Keratinocyte (primary cell): Measurements from ENCODE around the gene CREM. TPM values are rescaled to one million over a fixed set of nuclear protein-coding genes. Genes with fewer than 3 reads are reported as not detected.

ENCODE experiments used
- DNase-seq: peaks from one replicate; pipeline ENCODE4 v3.0.0-alpha.2; 2011; ENCODE audit warnings: low read depth, missing footprints, low spot score
- FAIRE-seq: peaks from 2 replicates; lab custom pipeline; 2011; peaks lifted over from hg19 to GRCh38; lab: Jason Lieb, UNC
- H2AFZ ChIP-seq: 2 replicates; pipeline ENCODE4 v1.6.0; 2012; ENCODE audit warnings: low read length, control low read depth, inconsistent platforms; ENCODE audit not compliant: control insufficient read depth
- H3K27ac ChIP-seq: 2 replicates; pipeline ENCODE4 v1.5.1; 2011; ENCODE audit warnings: low read length; ENCODE audit not compliant: control insufficient read depth, insufficient read depth
- H3K27me3 ChIP-seq: 3 replicates; pipeline ENCODE4 v1.6.0; 2011; ENCODE audit warnings: low read length; ENCODE audit not compliant: control insufficient read depth, insufficient read depth; ENCODE audit errors: extremely low read depth
- H3K36me3 ChIP-seq, 2 experiments: 2 replicates in 1 of 2; 3 replicates in 1 of 2; pipeline ENCODE4 v1.5.1; 2011; ENCODE audit warnings: low read length in 2 of 2, mild to moderate bottlenecking in 1 of 2; ENCODE audit not compliant: control insufficient read depth in 2 of 2, insufficient read depth in 2 of 2; ENCODE audit errors: extremely low read depth in 1 of 2
- H3K4me1 ChIP-seq: 3 replicates; pipeline ENCODE4 v1.5.1; 2011; ENCODE audit warnings: low read length; ENCODE audit not compliant: control insufficient read depth, insufficient read depth; ENCODE audit errors: extremely low read depth
- H3K4me2 ChIP-seq: 3 replicates; pipeline ENCODE4 v1.6.0; 2011; ENCODE audit warnings: low read depth, low read length; ENCODE audit not compliant: control insufficient read depth, insufficient read depth; ENCODE audit errors: extremely low read depth
- H3K4me3 ChIP-seq, 3 experiments: fragments of 200-600 bp in 1 of 3; sonication (generic) in 1 of 3; 2 replicates in 2 of 3; 3 replicates in 1 of 3; pipeline ENCODE4 v1.5.1; 2011 to 2016; ENCODE audit warnings: low read length in 3 of 3, mild to moderate bottlenecking in 3 of 3, control low read depth in 2 of 3, inconsistent platforms in 1 of 3, low read depth in 1 of 3, mixed read lengths in 1 of 3, mixed run types in 1 of 3, moderate library complexity in 1 of 3; ENCODE audit not compliant: control insufficient read depth in 2 of 3, insufficient read depth in 2 of 3; ENCODE audit errors: extremely low read depth in 1 of 3
- H3K79me2 ChIP-seq: 2 replicates; pipeline ENCODE4 v1.6.0; 2012; ENCODE audit warnings: low read length; ENCODE audit not compliant: control insufficient read depth, insufficient read depth
- H3K9ac ChIP-seq: 3 replicates; pipeline ENCODE4 v1.6.0; 2011; ENCODE audit warnings: low read length; ENCODE audit not compliant: control insufficient read depth, insufficient read depth; ENCODE audit errors: extremely low read depth
- H3K9me1 ChIP-seq: 3 replicates; pipeline ENCODE4 v1.6.0; 2011; ENCODE audit warnings: low read length; ENCODE audit not compliant: control insufficient read depth, insufficient read depth; ENCODE audit errors: extremely low read depth
- H3K9me3 ChIP-seq: 2 replicates; pipeline ENCODE4 v1.5.1; 2012; ENCODE audit warnings: low read depth, low read length; ENCODE audit not compliant: control insufficient read depth
- H4K20me1 ChIP-seq: 3 replicates; pipeline ENCODE4 v1.6.0; 2011; ENCODE audit warnings: low read length; ENCODE audit not compliant: control insufficient read depth, insufficient read depth; ENCODE audit errors: extremely low read depth
- CTCF ChIP-seq, 3 experiments: IDR thresholded peaks in 1 of 3; conservative IDR thresholded peaks in 1 of 3; optimal IDR thresholded peaks in 1 of 3; 2 replicates in 2 of 3; 3 replicates in 1 of 3; pipeline versions ENCODE3 to v1.5.1; 2011; ENCODE audit warnings: low read length in 3 of 3, mild to moderate bottlenecking in 3 of 3, moderate library complexity in 2 of 3, control low read depth in 1 of 3, inconsistent platforms in 1 of 3; ENCODE audit not compliant: insufficient read depth in 2 of 3; ENCODE audit errors: extremely low read depth in 1 of 3
- EZH2 ChIP-seq: IDR thresholded peaks from one replicate; pipeline ENCODE4 v1.6.1; 2012; ENCODE audit warnings: inconsistent platforms, mild to moderate bottlenecking, low read length, moderate library complexity
- dilution Hi-C: fragments of 300-500 bp; cut with MboI; formaldehyde crosslinking; loops from one replicate; pipeline ENCODE4 v1.7.0; 2020; ENCODE audit warnings: low sequenced_read_pairs; ENCODE audit not compliant: extremely low pct_ligation_motif_present
- polyA plus RNA-seq, 5 experiments: library from polyadenylated mRNA; depleted of rRNA in 3 of 5; stranded (reverse) in 3 of 5; stranded (forward) in 1 of 5; unstranded in 1 of 5; fragments of >200 nt; gene quantifications; 1 replicate in 1 of 5; 2 replicates in 3 of 5; 3 replicates in 1 of 5; pipeline versions ENCODE4 v1.2.1 to v1.2.3, GENCODE V29; 2011 to 2012; ENCODE audit warnings: missing spikeins in 2 of 5, low read depth in 1 of 5, low replicate concordance in 1 of 5

The CREM gene
- polyA plus RNA-seq, 1 donor (not counting 4 experiments of a cell fraction or from before 2014, with no cell fraction given): 23.3 TPM

GRCh38 chr10:35201234-35201633 lies 74.6 kb downstream of the CREM start:
- H3K4me1 ChIP-seq: peaks cover 2% of the 10 kb centered on the region
- H3K9me1 ChIP-seq: no peaks in the 10 kb centered on the region
- FAIRE-seq (no peak), DNase-seq (no peak)
- no peak overlapping the region for H2AFZ ChIP-seq
- H3K79me2 ChIP-seq: no peaks in the 10 kb centered on the region
- no peaks in the 10 kb centered on the region for H4K20me1 ChIP-seq
- H3K4me2 ChIP-seq: no peak overlapping the region
- H3K9me3 ChIP-seq: no peaks in the 10 kb centered on the region
- H3K27ac ChIP-seq: no peak overlapping the region
- no peak overlapping the region for H3K9ac ChIP-seq
- H3K4me3 ChIP-seq: no peak overlapping the region
- H3K27me3 ChIP-seq: no peaks in the 10 kb centered on the region
- no peaks in the 10 kb centered on the region for H3K36me3 ChIP-seq
- dilution Hi-C loops: no loop called here
- no peak for TF ChIP-seq EZH2
- TF ChIP-seq CTCF (optimal IDR thresholded peaks at IDR 0.05 in 1 of 3, IDR thresholded peaks at IDR 0.05 in 1 of 3, conservative IDR thresholded peaks at IDR 0.05 in 1 of 3; ENCODE audit: extremely low read depth in 1 of 3, insufficient read depth in 2 of 3, low read length in 3 of 3): no peak

GRCh38 chr10:35202050-35202449 lies 75.4 kb downstream of the CREM start:
- Histone ChIP-seq H3K27me3 (no peaks in the 10 kb centered on the region), H3K27ac (no peak overlapping the region), H3K4me2 (no peak overlapping the region), H3K4me3 (no peak overlapping the region), H4K20me1 (no peaks in the 10 kb centered on the region), H3K9me3 (no peaks in the 10 kb centered on the region), H3K79me2 (no peaks in the 10 kb centered on the region), H3K36me3 (no peaks in the 10 kb centered on the region), H2AFZ (no peak overlapping the region), H3K4me1 (no peaks in the 10 kb centered on the region), H3K9ac (no peak overlapping the region), H3K9me1 (no peaks in the 10 kb centered on the region)
- dilution Hi-C loops: no loop called here
- TF ChIP-seq CTCF (optimal IDR thresholded peaks at IDR 0.05 in 1 of 3, IDR thresholded peaks at IDR 0.05 in 1 of 3, conservative IDR thresholded peaks at IDR 0.05 in 1 of 3; ENCODE audit: extremely low read depth in 1 of 3, insufficient read depth in 2 of 3, low read length in 3 of 3): no peak
- FAIRE-seq (no peak), DNase-seq (no peak)
